GM12874 (cell line): ENCODE measurements around the gene RETSAT.

Experiments
- TF ChIP-seq, protein P1 (sequence below): IDR thresholded peaks from 2 replicates; pipeline ENCODE4 v1.5.1; 2011; ENCODE audit warnings: low read depth, mild to moderate bottlenecking, control low read depth, low read length, moderate library complexity; ENCODE audit not compliant: insufficient read depth

RETSAT gene

DNA sequence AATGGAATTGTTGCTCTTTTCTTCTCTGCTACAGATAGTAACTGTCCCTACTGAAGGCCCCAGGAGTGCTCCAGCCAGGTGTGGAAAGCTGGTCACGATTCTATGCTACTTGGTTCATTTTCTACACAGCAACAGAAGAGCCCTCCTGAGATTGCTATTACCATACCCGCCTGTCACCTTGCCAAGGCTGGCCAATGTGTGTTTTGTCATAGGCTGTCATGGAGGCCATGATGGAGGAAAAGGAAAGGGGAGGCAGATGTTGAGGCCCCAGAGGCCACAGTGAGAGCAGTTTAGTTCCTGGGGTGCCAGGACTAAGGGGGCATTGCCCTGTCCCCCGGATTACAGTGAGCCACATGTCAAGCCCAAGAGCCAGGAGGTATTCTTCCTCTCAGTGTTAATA lies 1.2 kb upstream of the RETSAT start:
- TF ChIP-seq, protein P1, sequence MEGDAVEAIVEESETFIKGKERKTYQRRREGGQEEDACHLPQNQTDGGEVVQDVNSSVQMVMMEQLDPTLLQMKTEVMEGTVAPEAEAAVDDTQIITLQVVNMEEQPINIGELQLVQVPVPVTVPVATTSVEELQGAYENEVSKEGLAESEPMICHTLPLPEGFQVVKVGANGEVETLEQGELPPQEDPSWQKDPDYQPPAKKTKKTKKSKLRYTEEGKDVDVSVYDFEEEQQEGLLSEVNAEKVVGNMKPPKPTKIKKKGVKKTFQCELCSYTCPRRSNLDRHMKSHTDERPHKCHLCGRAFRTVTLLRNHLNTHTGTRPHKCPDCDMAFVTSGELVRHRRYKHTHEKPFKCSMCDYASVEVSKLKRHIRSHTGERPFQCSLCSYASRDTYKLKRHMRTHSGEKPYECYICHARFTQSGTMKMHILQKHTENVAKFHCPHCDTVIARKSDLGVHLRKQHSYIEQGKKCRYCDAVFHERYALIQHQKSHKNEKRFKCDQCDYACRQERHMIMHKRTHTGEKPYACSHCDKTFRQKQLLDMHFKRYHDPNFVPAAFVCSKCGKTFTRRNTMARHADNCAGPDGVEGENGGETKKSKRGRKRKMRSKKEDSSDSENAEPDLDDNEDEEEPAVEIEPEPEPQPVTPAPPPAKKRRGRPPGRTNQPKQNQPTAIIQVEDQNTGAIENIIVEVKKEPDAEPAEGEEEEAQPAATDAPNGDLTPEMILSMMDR, result no peak

DNA sequence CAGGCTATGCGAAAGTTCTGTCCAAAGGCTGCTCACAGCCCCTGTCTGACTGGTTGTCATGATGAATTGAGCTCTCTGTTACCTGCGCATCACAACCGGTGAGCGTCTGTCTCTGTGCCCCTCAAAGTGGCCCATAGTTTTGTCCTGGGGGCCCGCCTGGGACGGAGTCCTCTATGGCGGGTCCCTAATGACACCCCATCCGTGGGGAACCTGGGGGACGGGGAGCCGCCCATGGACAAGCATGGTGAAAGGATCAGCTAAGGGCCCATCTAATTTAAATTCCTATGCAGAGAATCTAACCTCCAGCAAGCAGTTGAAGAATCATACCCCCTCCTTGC lies 714 bp upstream of the RETSAT start:
- TF ChIP-seq, protein P1, result no peak

DNA sequence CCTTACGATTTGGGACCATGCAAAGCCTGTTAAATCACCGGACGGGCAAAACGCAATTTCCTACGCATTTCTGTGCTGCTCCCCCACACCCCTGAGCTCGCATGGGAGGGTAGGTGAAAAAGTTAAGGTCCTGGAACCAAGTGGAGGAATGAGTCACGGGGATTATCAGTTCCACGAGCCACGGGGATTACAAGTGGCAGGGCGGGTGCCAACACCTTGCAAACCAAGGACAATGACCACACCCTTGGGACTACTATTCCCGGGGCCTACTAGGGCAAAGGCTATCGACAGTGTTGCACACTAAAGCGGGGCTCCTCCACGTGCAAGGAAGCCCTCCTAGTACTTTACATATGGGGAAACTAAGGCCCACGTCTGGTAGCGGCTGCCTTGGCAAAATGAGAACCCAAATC lies 447 bp downstream of the RETSAT start:
- TF ChIP-seq, protein P1, result no peak

DNA sequence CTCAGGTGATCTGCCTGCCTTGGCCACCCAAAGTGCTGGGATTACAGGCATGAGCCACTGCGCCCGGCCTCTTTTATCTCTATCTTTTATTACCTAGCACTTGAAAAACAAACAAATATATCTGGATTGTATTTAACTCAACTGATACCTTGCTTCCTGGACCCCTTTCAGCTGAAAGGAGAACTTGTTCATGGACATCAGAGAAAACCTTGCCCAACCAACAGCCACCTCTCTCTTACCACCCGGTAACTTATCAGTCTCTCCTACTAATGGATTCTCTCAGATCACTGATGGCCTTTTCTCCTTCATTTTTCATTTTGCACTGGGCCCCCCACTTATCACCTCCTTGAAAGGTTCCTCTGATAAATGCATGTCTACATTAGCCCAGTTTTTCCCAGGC lies 6.7 kb downstream of the RETSAT start:
- TF ChIP-seq, protein P1, result no peak

DNA sequence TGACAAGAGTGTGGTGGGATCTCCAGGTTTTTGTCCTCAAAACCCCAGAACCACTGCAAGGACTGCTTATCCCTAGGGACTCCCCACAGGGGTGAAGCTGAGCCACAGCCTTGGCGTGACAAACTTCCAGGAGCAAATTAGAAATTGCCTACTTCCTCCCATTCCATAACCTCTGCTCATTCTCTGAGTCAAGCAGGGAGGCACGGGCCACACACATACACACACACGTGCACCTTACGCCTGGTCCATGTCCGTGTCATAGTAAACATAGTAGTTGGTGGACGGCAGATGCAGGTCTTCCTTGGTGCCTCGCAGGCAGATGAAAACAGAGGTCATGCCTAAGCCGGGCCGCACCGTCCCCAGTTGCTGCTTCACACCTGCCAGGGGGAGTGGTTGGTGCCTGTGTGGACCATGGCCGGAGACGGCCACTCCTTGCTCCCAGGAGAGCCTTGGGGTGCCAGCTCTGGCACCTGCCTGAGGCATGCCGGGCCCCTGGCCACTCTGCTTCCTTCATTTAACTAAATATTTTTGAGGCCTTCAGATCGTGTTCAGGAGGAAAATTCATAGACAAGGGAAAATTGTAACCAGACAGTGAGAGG lies 9.9 kb downstream of the RETSAT start:
- TF ChIP-seq, protein P1, result no peak

DNA sequence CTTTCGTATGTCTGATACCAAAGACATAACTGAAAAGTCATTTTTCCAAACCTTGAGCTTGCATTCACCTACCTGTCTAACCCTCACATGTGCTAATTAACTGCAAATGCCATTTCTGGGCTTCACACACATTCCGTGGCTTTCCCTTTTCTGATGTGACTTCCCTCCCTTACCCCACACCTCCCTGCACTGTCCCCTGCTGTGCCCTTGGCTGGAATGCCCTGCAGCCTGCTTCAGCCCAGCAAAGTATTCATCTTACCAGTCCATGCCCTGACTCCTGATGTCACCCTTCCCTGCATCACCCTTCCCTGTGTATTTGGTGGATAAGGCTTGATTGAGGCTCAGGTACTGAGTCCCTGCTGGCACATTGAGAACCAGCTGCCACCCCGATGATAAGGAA lies 12.2 kb downstream of the RETSAT start:
- TF ChIP-seq, protein P1, result no peak

DNA sequence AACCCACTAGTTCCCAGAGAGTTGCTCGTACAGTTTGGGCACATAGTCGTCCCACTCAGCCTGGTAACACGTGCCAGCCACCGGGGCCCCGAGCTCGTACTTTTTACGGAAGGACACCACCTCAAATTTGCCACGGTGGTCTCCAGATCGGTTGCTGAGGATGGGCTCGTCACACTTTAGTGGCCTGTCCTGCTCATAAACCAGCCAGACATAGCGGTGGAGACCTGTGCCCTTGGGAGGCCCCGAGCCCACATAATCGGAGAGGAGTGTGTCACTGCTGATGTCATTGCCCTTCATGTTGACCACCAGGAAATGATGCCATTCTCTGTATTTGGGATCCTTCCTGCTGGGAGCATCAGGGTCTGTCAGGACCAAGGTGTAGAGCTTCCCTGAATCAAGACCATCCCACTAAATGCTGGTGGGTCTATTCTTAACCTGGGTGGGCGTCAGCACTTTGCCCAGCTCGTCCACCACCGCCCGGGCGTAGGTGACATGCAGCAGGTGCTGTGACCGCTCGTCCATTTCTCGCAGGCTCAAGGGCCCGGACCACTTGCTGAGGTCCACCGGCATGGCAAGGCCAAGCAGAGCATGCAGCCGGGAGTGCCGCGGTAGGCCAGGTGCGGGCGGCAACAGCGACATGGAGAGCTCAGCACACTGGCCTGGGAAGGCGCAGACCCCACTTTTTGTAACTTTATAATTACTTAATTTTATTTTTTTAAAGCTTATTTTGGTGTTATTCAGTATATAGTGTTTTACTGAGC lies 12.9 kb downstream of the RETSAT start:
- TF ChIP-seq, protein P1, result no peak
